CD4-positive, alpha-beta T cell (primary cell): ENCODE results near the gene HOXA9. TPM values are rescaled to one million over a fixed set of nuclear protein-coding genes. Genes with fewer than 3 reads are reported as not detected.

Source experiments
- ATAC-seq: fragments of 200-7000 bp; cut with Tn5 transposase; one replicate; pipeline ENCODE4 v1.10.0; 2022; ENCODE audit warnings: mild to moderate bottlenecking; ENCODE audit not compliant: poor library complexity
- CTCF ChIA-PET: fragments of 350-600 bp; sonication (Branson Sonifier 250); formaldehyde crosslinking; loops from one replicate; lab custom pipeline; 2021; ENCODE audit warnings: antibody characterized with exemption, inconsistent platforms; lab: Charles Lee
- POLR2A ChIA-PET: fragments of 350-600 bp; sonication (Branson Sonifier 250); formaldehyde crosslinking; loops from one replicate; lab custom pipeline; 2021; ENCODE audit warnings: antibody characterized with exemption, inconsistent platforms; lab: Charles Lee
- DNase-seq, 14 experiments: peaks; one replicate each; pipeline ENCODE4 v3.0.0-alpha.2; 2013 to 2020; ENCODE audit warnings: mixed read lengths in 2 of 14
- H3K27ac ChIP-seq, 2 donors: one replicate each; pipeline versions ENCODE4 v1.5.1 to v1.7.0; 2013; ENCODE audit warnings: low read length in 2 of 2, low read depth in 1 of 2, mild to moderate bottlenecking in 1 of 2
- H3K27me3 ChIP-seq, 2 experiments: 1 replicate in 1 of 2; 2 replicates in 1 of 2; pipeline versions ENCODE4 v1.6.1 to v1.7.0; 2013; ENCODE audit warnings: low read length in 2 of 2, control low read depth in 1 of 2, mild to moderate bottlenecking in 1 of 2, moderate library complexity in 1 of 2; ENCODE audit not compliant: insufficient read depth in 2 of 2, control insufficient read depth in 1 of 2
- H3K36me3 ChIP-seq: one replicate; pipeline ENCODE4 v1.6.1; 2013; ENCODE audit warnings: low read length, control low read depth; ENCODE audit not compliant: insufficient read depth
- H3K4me1 ChIP-seq: one replicate; pipeline ENCODE4 v1.6.1; 2013; ENCODE audit warnings: low read length, control low read depth; ENCODE audit not compliant: insufficient read depth
- H3K4me3 ChIP-seq: one replicate; pipeline ENCODE4 v1.5.1; 2013; ENCODE audit warnings: mild to moderate bottlenecking, low read length, moderate library complexity
- H3K9me3 ChIP-seq, 2 experiments: 1 replicate in 1 of 2; 2 replicates in 1 of 2; pipeline versions ENCODE4 v1.6.1 to v1.7.0; 2013; ENCODE audit warnings: low read length in 2 of 2, mild to moderate bottlenecking in 2 of 2, control low read depth in 1 of 2, moderate library complexity in 1 of 2; ENCODE audit not compliant: control insufficient read depth in 1 of 2, insufficient read depth in 1 of 2
- H3K27ac Mint-ChIP-seq: one replicate; pipeline ENCODE4 v1.8.0; 2020; ENCODE audit warnings: mixed read lengths
- H3K27me3 Mint-ChIP-seq: one replicate; pipeline ENCODE4 v1.8.0; 2021; ENCODE audit warnings: mixed read lengths
- H3K36me3 Mint-ChIP-seq: one replicate; pipeline ENCODE4 v1.8.0; 2021; ENCODE audit warnings: low read depth, mixed read lengths
- H3K4me1 Mint-ChIP-seq: one replicate; pipeline ENCODE4 v1.8.0; 2021; ENCODE audit warnings: low read depth, mixed read lengths
- H3K4me3 Mint-ChIP-seq: one replicate; pipeline ENCODE4 v1.8.0; 2020; ENCODE audit warnings: mild to moderate bottlenecking, mixed read lengths
- H3K9me3 Mint-ChIP-seq: one replicate; pipeline ENCODE4 v1.8.0; 2020; ENCODE audit warnings: mixed read lengths
- CTCF ChIP-seq: fragments of 200-600 bp; IDR thresholded peaks from one replicate; pipeline ENCODE4 v1.8.0; 2022; ENCODE audit warnings: antibody characterized with exemption, mild to moderate bottlenecking
- intact Hi-C, 2 experiments: fragments of 100-400 bp; cut with DNase I in 1 of 2; cut with micrococcal nuclease in 1 of 2; formaldehyde crosslinking; loops; one replicate each; pipeline versions ENCODE4 v1.15.1 to v1.9.0; 2023 to 2025; cut with DNase I, micrococcal nuclease
- total RNA-seq, 174 experiments: library from RNA in 2 of 174; stranded (reverse) in 2 of 174; gene quantifications; one replicate each; pipeline ENCODE4 v1.2.3 and lab custom pipeline; 2021 to 2026

The HOXA9 gene
- total RNA-seq, 2 experiments from 2014 or later: not detected

DNA sequence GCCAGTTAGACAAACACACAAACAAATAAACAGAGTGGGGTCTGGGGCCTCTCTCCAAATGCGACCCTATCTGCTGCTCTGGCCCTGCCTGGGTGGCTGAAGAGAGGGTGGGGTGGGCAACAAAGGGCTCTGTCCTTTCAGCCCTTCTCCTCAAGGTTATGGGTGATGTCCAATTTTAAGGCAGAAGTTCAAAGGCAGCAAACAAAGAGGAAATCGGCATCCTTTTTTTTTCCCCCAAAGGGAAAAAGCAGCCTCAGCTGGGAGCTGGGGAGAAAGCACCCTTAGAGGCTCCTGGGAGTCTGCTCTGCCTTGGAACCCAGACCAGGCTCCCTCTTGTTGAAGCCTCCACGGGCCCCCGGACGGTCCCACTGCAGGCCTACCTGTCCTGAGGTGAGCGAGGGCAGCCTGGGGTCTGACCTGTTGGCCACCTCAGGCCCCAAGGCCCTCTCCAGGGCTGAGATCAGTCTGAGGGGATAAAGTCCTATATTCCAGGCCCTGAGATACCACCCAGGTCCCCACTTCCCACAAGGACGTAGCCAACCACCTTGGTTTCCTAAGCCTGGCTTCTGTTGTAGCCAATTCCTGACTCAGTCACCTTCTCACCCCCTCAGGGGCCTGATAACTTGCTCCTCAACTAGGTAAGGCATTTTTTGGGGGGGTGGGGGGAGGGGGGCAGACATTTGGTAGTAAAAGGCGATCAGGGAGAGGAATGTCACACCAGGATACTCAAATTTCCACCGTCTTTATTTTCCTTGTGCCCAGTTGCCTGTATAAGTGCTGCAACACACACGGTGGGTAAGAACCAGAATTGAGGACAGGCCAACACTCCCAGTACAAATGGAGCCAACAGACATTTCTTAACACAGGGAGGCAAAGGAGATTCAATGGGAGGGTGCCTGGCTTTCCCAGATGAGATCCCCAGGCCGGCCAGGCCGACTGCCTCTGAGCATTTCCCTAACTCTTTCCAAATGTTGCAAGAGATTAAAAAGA lies 15.4 kb upstream of the HOXA9 start:
- Histone ChIP-seq H3K4me3 (no peak overlapping the region), H3K27me3 (peaks cover 73 to 90% of the 10 kb centered on the region in 2 experiments), H3K27ac (no peak overlapping the region), H3K4me1 (peaks cover 36% of the 10 kb centered on the region), H3K36me3 (no peaks in the 10 kb centered on the region), H3K9me3 (peaks cover 0 to 49% of the 10 kb centered on the region in 2 experiments)
- Mint-ChIP-seq H3K27ac (no peak overlapping the region), H3K4me3 (no peak overlapping the region), H3K36me3 (no peaks in the 10 kb centered on the region), H3K27me3 (peaks cover 96% of the 10 kb centered on the region), H3K4me1 (peaks cover 24% of the 10 kb centered on the region), H3K9me3 (no peaks in the 10 kb centered on the region)
- CTCF ChIA-PET: interaction anchor here (0.6 to 2.0 kb wide), 18 partner anchors 7 to 1311 kb away, joined by 3 to 17 read pairs (median 6); no protein-coding TSS in a partner anchor
- POLR2A ChIA-PET: interaction anchor here (3.5 kb wide), 1 partner anchor 8 kb away, joined by 14 read pairs; no protein-coding TSS in a partner anchor
- peak in 1 of 14 experiments; percentile 31 for DNase-seq
- no peak for TF ChIP-seq CTCF
- intact Hi-C loops: no loop called here
- ATAC-seq: no peak

DNA sequence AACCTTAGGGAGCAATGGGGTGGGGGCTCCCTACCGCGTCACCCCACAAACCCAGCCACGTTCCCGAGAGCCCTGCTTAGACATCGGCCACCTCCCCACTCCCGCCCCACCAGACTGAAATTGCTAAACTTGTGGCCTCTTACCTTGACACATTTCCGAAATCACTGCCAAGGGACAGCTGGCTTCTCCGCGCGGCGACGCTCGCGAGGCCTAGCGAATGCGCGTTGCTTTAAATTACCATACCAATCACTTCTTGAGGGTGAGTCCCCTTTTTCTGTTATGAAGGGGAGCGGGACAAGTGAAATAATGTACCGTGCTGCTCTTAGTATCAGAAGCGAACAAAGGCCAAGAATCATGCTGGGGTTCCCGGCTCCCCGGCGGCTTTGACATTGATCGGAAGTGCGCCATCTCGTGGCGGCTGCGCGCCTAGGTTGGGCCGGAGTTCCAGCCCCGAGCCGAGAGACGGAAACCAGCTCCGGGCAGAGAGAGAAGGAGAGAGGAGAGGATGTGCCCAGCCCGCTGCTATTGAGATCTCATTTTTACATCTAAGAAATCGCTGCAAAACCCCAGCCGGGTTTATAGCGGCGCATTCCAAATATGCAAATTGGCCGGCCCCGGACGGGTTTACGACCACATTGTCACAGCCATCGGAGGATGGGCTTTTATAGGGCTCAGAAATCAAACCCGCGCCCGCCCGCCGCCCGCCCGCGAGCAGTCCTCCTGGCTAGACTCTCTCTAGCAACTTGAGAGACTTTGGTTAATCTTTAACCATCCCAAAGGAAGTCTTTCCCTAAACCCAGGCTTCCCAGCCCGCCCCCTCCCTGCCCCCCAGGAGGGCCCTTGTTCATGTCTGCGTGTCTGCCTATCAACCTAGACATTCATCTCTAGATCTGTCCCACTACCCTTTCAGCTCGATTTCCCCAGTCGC lies 14.4 kb upstream of the HOXA9 start:
- POLR2A ChIA-PET: no interaction called here
- H3K27me3 ChIP-seq: peaks cover 73 to 90% of the 10 kb centered on the region in 2 experiments
- Mint-ChIP-seq H3K4me1 (peaks cover 18% of the 10 kb centered on the region), H3K27ac (no peak overlapping the region), H3K9me3 (no peaks in the 10 kb centered on the region), H3K4me3 (peak overlapping the region; percentile 57), H3K27me3 (peaks cover 96% of the 10 kb centered on the region), H3K36me3 (no peaks in the 10 kb centered on the region)
- no peak overlapping the region for H3K4me3 ChIP-seq
- DNase-seq (peak in 11 of 14 experiments; percentile 41 to 85 (median 56)), ATAC-seq (peak; percentile 78)
- CTCF ChIA-PET: interaction anchor here (0.6 to 2.0 kb wide), 19 partner anchors 8 to 1310 kb away, joined by 3 to 17 read pairs (median 5); no protein-coding TSS in a partner anchor
- intact Hi-C loops: loop anchor here in 1 of 2 experiments (5.0 kb wide), 1 partner anchor 1227 kb away; no protein-coding TSS in a partner anchor
- no peaks in the 10 kb centered on the region for H3K36me3 ChIP-seq
- H3K27ac ChIP-seq: no peak overlapping the region
- H3K9me3 ChIP-seq: peaks cover 0 to 48% of the 10 kb centered on the region in 2 experiments
- TF ChIP-seq CTCF: peak; percentile 90
- peaks cover 28% of the 10 kb centered on the region for H3K4me1 ChIP-seq

DNA sequence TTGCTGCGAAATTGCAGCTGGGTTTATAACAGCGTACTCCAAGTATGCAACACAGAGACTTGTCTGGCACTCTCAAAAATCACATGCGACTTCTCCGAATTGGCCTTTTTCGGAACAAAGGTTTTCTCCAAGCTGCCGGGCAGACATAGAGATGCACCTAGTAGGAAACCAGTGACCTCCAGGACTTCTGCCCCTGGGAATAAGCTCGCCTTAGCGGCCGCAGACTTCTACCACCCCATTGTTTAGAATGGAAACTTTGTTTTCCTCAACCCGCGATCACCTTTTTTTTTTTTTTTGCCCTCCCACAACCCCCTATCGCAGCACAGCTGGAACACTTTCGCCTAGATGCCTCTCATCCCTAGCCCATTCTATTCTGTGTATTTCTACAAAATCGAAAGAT lies 13.7 kb upstream of the HOXA9 start:
- Histone ChIP-seq H3K27me3 (peaks cover 76 to 92% of the 10 kb centered on the region in 2 experiments), H3K27ac (no peak overlapping the region), H3K9me3 (peaks cover 0 to 51% of the 10 kb centered on the region in 2 experiments), H3K36me3 (no peaks in the 10 kb centered on the region), H3K4me3 (no peak overlapping the region), H3K4me1 (peaks cover 29% of the 10 kb centered on the region)
- TF ChIP-seq CTCF: no peak
- Mint-ChIP-seq H3K9me3 (no peaks in the 10 kb centered on the region), H3K36me3 (no peaks in the 10 kb centered on the region), H3K4me1 (peaks cover 15% of the 10 kb centered on the region), H3K27me3 (peaks cover 96% of the 10 kb centered on the region), H3K4me3 (no peak overlapping the region), H3K27ac (no peak overlapping the region)
- ChIA-PET POLR2A (no interaction called here), CTCF (interaction anchor here (0.7 to 2.0 kb wide), 11 partner anchors 8 to 1310 kb away, joined by 3 to 17 read pairs (median 7); no protein-coding TSS in a partner anchor)
- DNase-seq: no peak
- ATAC-seq: no peak
- intact Hi-C loops: loop anchor here in 1 of 2 experiments (5.0 kb wide), 1 partner anchor 1227 kb away; no protein-coding TSS in a partner anchor
